ENCODE results near the gene CRYBG3.

CRYBG3 gene

GRCh38 chr3:97960993-97961766 is 139.4 kb downstream of the CRYBG3 start:
- no peak overlapping the region for H3K27ac ChIP-seq
- H3K4me3 ChIP-seq = no peak overlapping the region

GRCh38 chr3:97967966-97968365 is 146.2 kb downstream of the CRYBG3 start:
- H3K27ac ChIP-seq = no peak overlapping the region
- no peak overlapping the region for H3K4me3 ChIP-seq

- no peak overlapping the region for H3K27ac ChIP-seq
- no peak overlapping the region for H3K4me3 ChIP-seq
These were observed 146.6 kb downstream of the CRYBG3 start for GRCh38 chr3:97968376-97968775.

DNA sequence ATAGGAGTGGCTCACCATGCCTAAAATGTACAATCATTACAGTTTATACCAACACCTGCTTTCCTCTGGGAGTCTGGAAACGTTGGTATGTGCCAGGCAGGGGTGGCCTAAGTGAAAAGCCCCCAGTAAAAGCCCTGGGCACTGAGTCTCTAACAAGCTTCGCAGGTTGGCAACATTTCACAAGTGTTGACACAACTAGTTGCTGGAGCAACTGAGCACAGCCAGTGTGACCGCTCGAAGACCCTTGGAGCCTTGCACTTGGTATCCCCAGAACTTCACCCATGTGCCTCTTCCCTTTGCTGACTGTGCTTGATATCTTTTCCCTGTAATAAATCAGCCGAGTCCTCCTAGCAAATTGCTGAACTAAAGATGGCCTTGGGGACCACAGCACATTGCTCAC is 147.7 kb downstream of the CRYBG3 start:
- Histone ChIP-seq H3K4me3 (no peak overlapping the region), H3K27ac (no peak overlapping the region)

GRCh38 chr3:97970156-97970555 is 148.3 kb downstream of the CRYBG3 start:
- H3K27ac ChIP-seq = no peak overlapping the region
- H3K4me3 ChIP-seq = no peak overlapping the region

DNA sequence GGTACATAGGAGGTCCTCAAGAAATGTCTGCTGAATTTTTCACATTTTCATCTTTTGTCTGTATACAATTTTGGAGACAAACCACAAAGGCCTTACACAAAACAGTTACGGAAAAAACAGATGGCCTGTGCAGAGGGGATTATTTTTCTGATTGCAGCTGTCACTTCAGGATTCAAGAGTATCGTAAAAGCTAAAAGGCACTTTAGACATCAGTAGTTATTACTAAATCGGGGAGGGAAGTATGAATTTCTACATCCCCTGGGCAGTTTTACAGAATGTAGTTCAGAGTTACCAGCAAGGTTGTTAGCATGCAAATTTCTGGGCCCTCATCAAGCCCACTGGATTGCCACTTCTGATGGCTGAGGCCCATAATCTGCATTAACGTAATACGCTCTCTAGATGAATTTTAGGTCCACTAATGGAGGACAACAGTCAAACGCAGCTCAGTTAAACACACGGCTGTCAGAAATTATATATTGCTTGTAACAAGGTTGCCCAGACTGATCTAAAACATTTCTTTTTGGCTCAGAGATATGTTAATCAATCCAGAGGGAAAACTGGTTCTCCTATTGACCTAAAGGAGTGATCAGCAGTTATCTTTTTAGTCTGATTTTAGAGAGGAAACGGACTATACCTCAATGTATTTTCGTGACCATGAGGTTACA is 149.3 kb downstream of the CRYBG3 start:
- peak overlapping the region; percentile 63 to 91 (median 84) for H3K4me3 ChIP-seq
- H3K27ac ChIP-seq = peak overlapping the region in 17 of 21 experiments; percentile 75 to 99 (median 89)

- peak within 1 kb of the TSS; percentile 60 to 99 (median 88) for H3K27ac ChIP-seq
These were observed 150.1 kb downstream of the CRYBG3 start, which contains the start of gene RIOX2 for GRCh38 chr3:97971679-97972567. Gene RIOX2 (minus strand): TSS chr3:97972431. CDS start chr3:97967593, 4,838 bp downstream.

GRCh38 chr3:97972976-97973375 is 151.2 kb downstream of the CRYBG3 start:
- Histone ChIP-seq H3K4me3 (peak overlapping the region in 4 of 7 experiments; percentile 63 to 90 (median 80)), H3K27ac (peak overlapping the region in 8 of 21 experiments; percentile 82 to 99 (median 94))

More at GRCh38 chr3:97971679-97972567, 150.1 kb downstream of the CRYBG3 start, which contains the start of gene RIOX2:
- H3K4me3 ChIP-seq = peak within 1 kb of the TSS; percentile 63 to 91 (median 84)

DNA sequence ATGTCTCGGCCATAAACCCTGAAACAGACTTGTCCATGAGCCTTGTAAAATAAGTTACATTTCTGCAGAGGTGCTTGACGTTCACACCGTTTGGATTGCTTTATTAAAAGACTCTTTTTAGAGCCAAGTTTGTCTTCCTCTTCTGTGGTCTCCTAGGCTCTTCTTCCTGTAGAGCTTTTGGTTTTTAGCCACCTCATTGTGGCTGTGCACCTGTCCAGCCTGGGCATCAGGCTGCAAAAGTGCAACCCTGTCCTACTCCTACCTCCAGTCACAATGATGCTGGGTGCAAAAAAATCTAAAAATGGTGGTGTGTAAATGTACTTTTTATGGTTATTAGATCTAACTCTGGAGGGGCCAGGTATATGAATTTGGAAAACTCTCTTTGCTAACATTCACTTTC is 153.2 kb downstream of the CRYBG3 start:
- H3K27ac ChIP-seq = no peak overlapping the region
- no peak overlapping the region for H3K4me3 ChIP-seq

GRCh38 chr3:97975466-97975865 is 153.7 kb downstream of the CRYBG3 start:
- H3K27ac ChIP-seq = no peak overlapping the region
- H3K4me3 ChIP-seq = no peak overlapping the region

DNA sequence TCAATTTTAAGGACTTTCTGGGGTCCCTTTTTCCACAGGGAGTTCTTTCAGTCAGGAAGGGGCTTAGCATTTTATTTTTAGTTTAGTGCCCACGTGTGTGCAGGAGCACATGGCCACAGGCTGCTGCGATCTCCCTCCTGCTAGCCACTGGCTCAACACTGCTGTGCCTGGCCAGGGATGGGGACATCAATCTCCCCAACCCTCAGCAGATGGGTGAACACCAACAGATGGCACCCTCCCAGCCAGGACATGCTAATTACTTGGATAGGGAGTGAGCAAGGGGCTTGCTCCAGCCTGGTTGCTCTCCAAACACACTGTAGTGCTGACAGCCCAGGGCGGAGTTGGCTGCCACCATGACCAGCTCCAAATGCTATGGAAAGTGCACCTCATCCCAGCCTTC is 157.8 kb downstream of the CRYBG3 start:
- no peak overlapping the region for H3K27ac ChIP-seq
- H3K4me3 ChIP-seq = no peak overlapping the region

GRCh38 chr3:97981886-97982285 is 160.1 kb downstream of the CRYBG3 start:
- H3K4me3 ChIP-seq = no peak overlapping the region
- peak overlapping the region in 3 of 21 experiments; percentile 2 to 54 (median 13) for H3K27ac ChIP-seq

DNA sequence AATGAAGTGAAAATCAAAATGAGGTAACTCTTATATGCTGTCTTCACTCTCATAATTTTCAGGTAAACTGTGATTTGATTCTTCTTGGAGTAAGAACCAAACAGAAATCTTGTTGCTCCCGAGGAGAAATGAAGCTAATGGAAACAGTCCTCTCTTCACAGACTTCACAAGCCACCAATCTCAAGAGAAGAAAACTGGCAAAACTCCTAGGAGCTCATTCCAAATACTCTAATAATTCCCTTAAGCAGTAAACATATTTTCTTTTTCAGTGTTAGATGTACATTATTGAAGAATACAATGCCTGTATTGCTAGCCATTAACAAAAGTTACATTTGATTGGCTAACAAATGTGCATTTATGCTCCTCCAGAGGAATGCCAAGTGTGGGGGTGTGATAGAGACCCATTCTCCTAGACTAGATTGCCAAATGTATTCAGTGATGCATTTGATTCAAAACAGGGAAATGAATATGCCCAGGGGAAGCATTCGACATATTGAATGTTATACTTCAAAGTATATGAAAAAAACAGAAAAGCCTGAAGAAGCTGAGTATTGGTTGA is 162.2 kb downstream of the CRYBG3 start:
- no peak overlapping the region for H3K4me3 ChIP-seq
- peak overlapping the region in 1 of 21 experiments; percentile 8 for H3K27ac ChIP-seq

DNA sequence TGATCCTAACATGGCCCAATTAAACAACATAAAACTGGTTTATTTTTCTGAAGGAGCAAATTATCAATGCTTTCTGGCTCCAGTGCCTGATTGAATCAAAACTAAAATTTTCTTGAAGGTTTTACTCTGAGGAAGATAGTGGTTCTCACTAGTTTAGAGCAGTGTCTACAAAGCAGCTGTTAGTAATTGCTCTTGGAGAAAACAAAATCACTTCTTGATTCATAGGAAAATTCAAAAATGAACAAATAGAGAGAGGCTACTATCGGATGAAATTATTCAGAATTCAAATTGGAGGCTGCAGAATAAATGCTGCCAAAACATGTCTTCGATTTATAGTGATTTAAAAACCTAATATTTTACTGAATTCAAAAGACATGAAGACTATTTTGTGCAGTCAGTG is 165.5 kb downstream of the CRYBG3 start:
- no peak overlapping the region for H3K4me3 ChIP-seq
- H3K27ac ChIP-seq = no peak overlapping the region

GRCh38 chr3:97988784-97989568 is 167.2 kb downstream of the CRYBG3 start:
- no peak overlapping the region for H3K4me3 ChIP-seq
- no peak overlapping the region for H3K27ac ChIP-seq

GRCh38 chr3:97990624-97991292 is 168.9 kb downstream of the CRYBG3 start:
- no peak overlapping the region for H3K4me3 ChIP-seq
- no peak overlapping the region for H3K27ac ChIP-seq

- Histone ChIP-seq H3K27ac (no peak overlapping the region), H3K4me3 (no peak overlapping the region)
These were observed 169.5 kb downstream of the CRYBG3 start for GRCh38 chr3:97991293-97991682.

GRCh38 chr3:97992547-97993173 is 170.8 kb downstream of the CRYBG3 start:
- H3K4me3 ChIP-seq = no peak overlapping the region
- H3K27ac ChIP-seq = no peak overlapping the region
